ENCODE results near the gene MVB12B. TPM values are rescaled to one million over a fixed set of nuclear protein-coding genes. Genes with fewer than 3 reads are reported as not detected.

MVB12B gene
- total and polyA plus RNA-seq, 2 of the 13 experiments (the other 11 are each of a cell fraction or from before 2014, with no cell fraction given), result 12.1 to 30.1 TPM

- TF ChIP-seq ZKSCAN5 (CRISPR knock-in tag; IDR thresholded peaks at IDR 0.05) (no peak), ZNF792 (CRISPR knock-in tag; IDR thresholded peaks at IDR 0.05) (no peak), ZNF468 (CRISPR knock-in tag; IDR thresholded peaks at IDR 0.05) (no peak), MAFK (conservative IDR thresholded peaks at IDR 0.05 in 1 of 2, IDR thresholded peaks at IDR 0.05 in 1 of 2; ENCODE audit: low read length in 2 of 2) (peak; percentile 24 to 68; a peak in 3 of 4 replicates), ZNF761 (CRISPR knock-in tag; conservative IDR thresholded peaks at IDR 0.05) (no peak), MTA3 (CRISPR knock-in tag; IDR thresholded peaks at IDR 0.05) (no peak), ZNF678 (CRISPR knock-in tag; IDR thresholded peaks at IDR 0.05) (no peak), NFKBIZ (CRISPR knock-in tag; IDR thresholded peaks at IDR 0.05) (no peak), MAFF (IDR thresholded peaks at IDR 0.05; ENCODE audit: low read depth, low read length) (0 out of 2 replicates have a peak, but pooled peaks have one; percentile 36), CENPX (CRISPR knock-in tag; IDR thresholded peaks at IDR 0.05) (no peak), ZNF510 (CRISPR knock-in tag; IDR thresholded peaks at IDR 0.05; ENCODE audit: low read depth) (no peak), MEIS2 (CRISPR knock-in tag; IDR thresholded peaks at IDR 0.05) (no peak), ZUFSP (CRISPR knock-in tag; IDR thresholded peaks at IDR 0.05; ENCODE audit: borderline replicate concordance) (no peak), NFAT5 (CRISPR knock-in tag; IDR thresholded peaks at IDR 0.05) (no peak), BORCS8-MEF2B (CRISPR knock-in tag; IDR thresholded peaks at IDR 0.05) (no peak), E2F2 (CRISPR knock-in tag; IDR thresholded peaks at IDR 0.05; ENCODE audit: borderline replicate concordance) (no peak)
- Histone ChIP-seq H3K36me3 (replicated peaks in 1 of 2; ENCODE audit: control insufficient read depth in 1 of 2, insufficient read depth in 2 of 2, low read length in 2 of 2) (peaks cover 1 to 15% of the 10 kb centered on the region in 2 experiments; a peak in 4 of 5 replicates), H3K79me2 (ENCODE audit: insufficient read depth, low read length) (no peaks in the 10 kb centered on the region), H3K4me1 (ENCODE audit: insufficient read depth, low read length) (peaks cover 17% of the 10 kb centered on the region), H2AFZ (ENCODE audit: low read length) (no peak overlapping the region), H3K9ac (ENCODE audit: insufficient read depth, low read depth, low read length) (no peak overlapping the region), H4K20me1 (ENCODE audit: insufficient read depth, low read length) (no peaks in the 10 kb centered on the region), H3K4me2 (ENCODE audit: low read depth, low read length) (no peak overlapping the region), H3K9me3 (ENCODE audit: low read length) (no peaks in the 10 kb centered on the region), H3K27me3 (ENCODE audit: control insufficient read depth in 1 of 2, insufficient read depth in 2 of 2, low read length in 2 of 2) (no peaks in the 10 kb centered on the region), H3K4me3 (replicated peaks in 1 of 3; ENCODE audit: insufficient read depth in 1 of 3, low read depth in 2 of 3, low read length in 3 of 3) (no peak overlapping the region), H3K27ac (ENCODE audit: extremely low read length, insufficient read depth, low read length) (no peak overlapping the region)
- intact Hi-C loops (cut with micrococcal nuclease; ENCODE audit: unreplicated experiment), result no loop called here
- ChIA-PET CTCF (ENCODE audit: low intra/inter-chr PET ratio, low total read pairs) (no interaction called here), POLR2A (no interaction called here)
- WGBS (ENCODE audit: low lambda C conversion rate), result 100% methylated on average over 1 of the region's 1 CpG
- DNase-seq (ENCODE audit: low spot score) (no peak), FAIRE-seq (no peak), ATAC-seq (no peak)
- in situ Hi-C loops (cut with HindIII; ENCODE audit: extremely low pct_ligation_motif_present, low pct_unique_long_range_greater_than_20kb), result loop anchor here (5.0 kb wide), 1 partner anchor 192 kb away; no protein-coding TSS in a partner anchor
- no TSS peak for BruUV-seq (replicated peaks)
Measured at GRCh38 chr9:126494746-126495145, 168.1 kb downstream of the MVB12B start.
